H9 (cell line): Measurements from ENCODE around the gene KLHL21. TPM values are rescaled to one million over a fixed set of nuclear protein-coding genes. Genes with fewer than 3 reads are reported as not detected.

ENCODE experiments used
- DNase-seq: peaks from one replicate; pipeline ENCODE4 v3.0.0-alpha.2; 2017
- H2AFZ ChIP-seq: one replicate; pipeline ENCODE4 v1.6.1; 2013; ENCODE audit warnings: mild to moderate bottlenecking, low read length, control low read depth, moderate library complexity
- H2AK5ac ChIP-seq: 2 replicates; pipeline ENCODE4 v1.6.1; 2013; ENCODE audit warnings: low read length, control low read depth, mixed read lengths; ENCODE audit not compliant: insufficient read length
- H2BK120ac ChIP-seq: one replicate; pipeline ENCODE4 v1.6.1; 2013; ENCODE audit warnings: low read depth, mild to moderate bottlenecking, low read length, control low read depth, inconsistent platforms; ENCODE audit not compliant: poor library complexity, severe bottlenecking
- H2BK12ac ChIP-seq: 2 replicates; pipeline ENCODE4 v1.6.1; 2013; ENCODE audit warnings: low read length, control low read depth, mixed read lengths, low read depth; ENCODE audit not compliant: insufficient read length
- H2BK15ac ChIP-seq: 2 replicates; pipeline ENCODE4 v1.6.1; 2013; ENCODE audit warnings: low read depth, low read length, control low read depth
- H2BK20ac ChIP-seq: one replicate; pipeline ENCODE4 v1.6.1; 2013; ENCODE audit warnings: low read depth, mild to moderate bottlenecking, low read length, control low read depth, inconsistent platforms; ENCODE audit not compliant: poor library complexity, severe bottlenecking
- H2BK5ac ChIP-seq: 2 replicates; pipeline ENCODE4 v1.6.1; 2013; ENCODE audit warnings: low read length, control low read depth, mixed read lengths; ENCODE audit not compliant: insufficient read length
- H3K14ac ChIP-seq: 2 replicates; pipeline ENCODE4 v1.6.1; 2013; ENCODE audit warnings: low read length, control low read depth; ENCODE audit not compliant: insufficient read depth
- H3K18ac ChIP-seq: 2 replicates; pipeline ENCODE4 v1.6.1; 2013; ENCODE audit warnings: low read depth, mild to moderate bottlenecking, mixed read lengths, low read length, control low read depth; ENCODE audit not compliant: insufficient read length
- H3K23ac ChIP-seq: 2 replicates; pipeline ENCODE4 v1.6.1; 2013; ENCODE audit warnings: low read length, control low read depth, mixed read lengths, low read depth; ENCODE audit not compliant: insufficient read length
- H3K23me2 ChIP-seq: 2 replicates; pipeline ENCODE4 v1.6.1; 2013; ENCODE audit warnings: low read depth, mild to moderate bottlenecking, mixed read lengths, low read length, control low read depth; ENCODE audit not compliant: insufficient read length, poor library complexity, severe bottlenecking
- H3K27ac ChIP-seq: 2 replicates; pipeline ENCODE4 v1.5.1; 2013; ENCODE audit warnings: low read length, control low read depth, mixed read lengths, low read depth; ENCODE audit not compliant: insufficient read length
- H3K27me3 ChIP-seq: 2 replicates; pipeline ENCODE4 v1.6.1; 2013; ENCODE audit warnings: low read length, control low read depth, inconsistent platforms; ENCODE audit not compliant: insufficient read depth
- H3K4ac ChIP-seq: 2 replicates; pipeline ENCODE4 v1.6.1; 2013; ENCODE audit warnings: low read depth, mild to moderate bottlenecking, control low read depth, inconsistent platforms, low read length, moderate library complexity
- H3K4me1 ChIP-seq: 2 replicates; pipeline ENCODE4 v1.6.1; 2013; ENCODE audit warnings: low read length, control low read depth, inconsistent platforms; ENCODE audit not compliant: insufficient read depth
- H3K4me2 ChIP-seq: 2 replicates; pipeline ENCODE4 v1.6.1; 2013; ENCODE audit warnings: low read length, control low read depth, mixed read lengths; ENCODE audit not compliant: insufficient read length, insufficient read depth
- H3K56ac ChIP-seq: 2 replicates; pipeline ENCODE4 v1.6.1; 2013; ENCODE audit warnings: low read depth, mild to moderate bottlenecking, mixed read lengths, low read length, control low read depth; ENCODE audit not compliant: insufficient read length
- H3K79me1 ChIP-seq: 2 replicates; pipeline ENCODE4 v1.6.1; 2013; ENCODE audit warnings: low read depth, mild to moderate bottlenecking, moderate library complexity, low read length, control low read depth, inconsistent platforms; ENCODE audit not compliant: insufficient read depth, poor library complexity, severe bottlenecking
- H3K79me2 ChIP-seq: 2 replicates; pipeline ENCODE4 v1.6.1; 2013; ENCODE audit warnings: low read length, control low read depth, inconsistent platforms; ENCODE audit not compliant: insufficient read depth
- H3K9ac ChIP-seq: 2 replicates; pipeline ENCODE4 v1.6.1; 2013; ENCODE audit warnings: low read length, control low read depth, mixed read lengths; ENCODE audit not compliant: insufficient read length; ENCODE audit errors: extremely low read depth
- H3K9me3 ChIP-seq: one replicate; pipeline ENCODE4 v1.6.1; 2013; ENCODE audit warnings: low read depth, low read length, inconsistent platforms; ENCODE audit not compliant: control insufficient read depth
- H3T11ph ChIP-seq: one replicate; pipeline ENCODE4 v1.6.1; 2013; ENCODE audit warnings: mild to moderate bottlenecking, low read length, control low read depth, inconsistent platforms
- H4K20me1 ChIP-seq: one replicate; pipeline ENCODE4 v1.6.1; 2013; ENCODE audit not compliant: control insufficient read depth, insufficient read length, insufficient read depth
- H4K5ac ChIP-seq: 2 replicates; pipeline ENCODE4 v1.6.1; 2013; ENCODE audit warnings: low read depth, mild to moderate bottlenecking, mixed read lengths, low read length, control low read depth; ENCODE audit not compliant: insufficient read length
- H4K8ac ChIP-seq: replicated peaks from 2 replicates; pipeline ENCODE4 v1.6.1; 2013; ENCODE audit warnings: low read length, control low read depth, mixed read lengths, low read depth; ENCODE audit not compliant: insufficient read length
- H4K91ac ChIP-seq: 2 replicates; pipeline ENCODE4 v1.6.1; 2013; ENCODE audit warnings: low read depth, mild to moderate bottlenecking, moderate library complexity, mixed read lengths, low read length, control low read depth; ENCODE audit not compliant: insufficient read length
- H3K27ac Mint-ChIP-seq, 3 experiments: 2 replicates in 2 of 3; 3 replicates in 1 of 3; pipeline ENCODE4 v1.8.0; 2020 to 2021; ENCODE audit warnings: mixed read lengths in 3 of 3, mild to moderate bottlenecking in 1 of 3, moderate library complexity in 1 of 3
- H3K27me3 Mint-ChIP-seq: 2 replicates; pipeline ENCODE4 v1.8.0; 2021; ENCODE audit warnings: low read depth, mild to moderate bottlenecking, moderate library complexity, mixed read lengths
- H3K36me3 Mint-ChIP-seq, 3 experiments: 2 replicates in 2 of 3; 3 replicates in 1 of 3; pipeline ENCODE4 v1.8.0; 2020 to 2021; ENCODE audit warnings: low read depth in 3 of 3, mixed read lengths in 3 of 3; ENCODE audit not compliant: insufficient read depth in 1 of 3
- H3K4me1 Mint-ChIP-seq, 2 experiments: 2 replicates each; pipeline ENCODE4 v1.8.0; 2020; ENCODE audit warnings: mixed read lengths in 2 of 2
- H3K4me3 Mint-ChIP-seq, 2 experiments: 2 replicates in 1 of 2; 3 replicates in 1 of 2; pipeline ENCODE4 v1.8.0; 2020 to 2021; ENCODE audit warnings: mild to moderate bottlenecking in 2 of 2, mixed read lengths in 2 of 2, moderate library complexity in 1 of 2
- H3K9me3 Mint-ChIP-seq, 2 experiments: 2 replicates in 1 of 2; 3 replicates in 1 of 2; pipeline ENCODE4 v1.8.0; 2020; ENCODE audit warnings: mild to moderate bottlenecking in 2 of 2, mixed read lengths in 2 of 2, moderate library complexity in 1 of 2
- CTCF ChIP-seq: fragments of 200-600 bp; sonication (generic); conservative IDR thresholded peaks from 3 replicates; pipeline ENCODE4 v1.8.0; 2021; ENCODE audit warnings: antibody characterized with exemption, mild to moderate bottlenecking
- WGBS: extraction: QIAGEN DNeasy Blood & Tissue Kit; methylation state at CpG from one replicate; pipeline ENCODE4 v1.1.7; 2013; ENCODE audit warnings: missing lambda C conversion rate, low lambda C conversion rate, mixed read lengths; ENCODE audit not compliant: insufficient read length; ENCODE audit errors: extremely low coverage; 5-methylcytosine and 5-hydroxymethylcytosine counted together
- total RNA-seq: library from RNA; stranded (reverse); gene quantifications from 2 replicates; pipeline ENCODE4 v1.2.1, GENCODE V29; 2021

Gene KLHL21
- total RNA-seq, 1 experiment from 2014 or later: 31.9 TPM

GRCh38 chr1:6648556-6648955 is 45.9 kb upstream of the KLHL21 start:
- H2BK12ac ChIP-seq: no peak overlapping the region
- H3K9me3 ChIP-seq: no peaks in the 10 kb centered on the region
- no peak overlapping the region for H3K27ac Mint-ChIP-seq
- no peak overlapping the region for H4K5ac ChIP-seq
- H3K14ac ChIP-seq: no peak overlapping the region
- H3K27ac ChIP-seq: no peak overlapping the region
- H2AFZ ChIP-seq: no peak overlapping the region
- no peak overlapping the region for H2BK20ac ChIP-seq
- no peak overlapping the region for H2BK5ac ChIP-seq
- H3K27me3 Mint-ChIP-seq: no peaks in the 10 kb centered on the region
- no peak overlapping the region for H3K18ac ChIP-seq
- no peak overlapping the region for H4K8ac ChIP-seq
- H3K27me3 ChIP-seq: no peaks in the 10 kb centered on the region
- H3K36me3 Mint-ChIP-seq: peaks cover 27 to 66% (median 53%) of the 10 kb centered on the region in 3 experiments; a peak in 6 of 7 replicates
- H2AK5ac ChIP-seq: no peak overlapping the region
- H3K4me2 ChIP-seq: no peak overlapping the region
- no peaks in the 10 kb centered on the region for H3K9me3 Mint-ChIP-seq
- H4K91ac ChIP-seq: no peak overlapping the region
- H4K20me1 ChIP-seq: no peaks in the 10 kb centered on the region
- H3K4me1 Mint-ChIP-seq: peaks cover 3 to 6% of the 10 kb centered on the region in 2 experiments; a peak in 3 of 4 replicates
- no peak overlapping the region for H3T11ph ChIP-seq
- DNase-seq: no peak
- H3K23me2 ChIP-seq: no peaks in the 10 kb centered on the region
- no peak overlapping the region for H2BK15ac ChIP-seq
- H3K4me1 ChIP-seq: no peaks in the 10 kb centered on the region
- H3K79me2 ChIP-seq: no peaks in the 10 kb centered on the region
- H3K79me1 ChIP-seq: no peaks in the 10 kb centered on the region
- H2BK120ac ChIP-seq: no peak overlapping the region
- H3K4ac ChIP-seq: no peak overlapping the region
- no peak for TF ChIP-seq CTCF
- H3K56ac ChIP-seq: no peak overlapping the region
- no peak overlapping the region for H3K23ac ChIP-seq
- no peak overlapping the region for H3K9ac ChIP-seq
- WGBS: no CpG with 5 or more reads among the region's 6 CpGs
- H3K4me3 Mint-ChIP-seq: no peak overlapping the region
